Lower leg skin (tissue), 4 donors: Measurements from ENCODE around the gene CAMKK2. TPM values are rescaled to one million over a fixed set of nuclear protein-coding genes. Genes with fewer than 3 reads are reported as not detected.

Experiments
- DNase-seq, 2 donors: peaks; one replicate each; pipeline ENCODE4 v3.0.0-alpha.2; 2019; ENCODE audit warnings: low spot score in 2 of 2
- H3K4me3 ChIP-seq: fragments of 200-600 bp; sonication (generic); 2 replicates; pipeline ENCODE4 v1.5.1; 2017; ENCODE audit warnings: mild to moderate bottlenecking, low read depth; ENCODE audit not compliant: poor library complexity, severe bottlenecking
- CTCF ChIP-seq, 3 donors: fragments of 450-650 bp; IDR thresholded peaks; one replicate each; pipeline ENCODE4 v1.5.1; 2016; ENCODE audit warnings: antibody characterized with exemption in 3 of 3, mild to moderate bottlenecking in 3 of 3, moderate library complexity in 2 of 3
- POLR2A ChIP-seq, 2 donors: fragments of 450-650 bp; IDR thresholded peaks; one replicate each; pipeline ENCODE4 v1.6.1; 2016 to 2017; ENCODE audit warnings: antibody characterized with exemption in 2 of 2, mild to moderate bottlenecking in 1 of 2, moderate library complexity in 1 of 2
- WGBS, 2 donors: methylation state at CpG; one replicate each; pipeline ENCODE4 v1.1.5; 2018; 5-methylcytosine and 5-hydroxymethylcytosine counted together
- intact Hi-C: fragments of 100-400 bp; cut with DNase I; formaldehyde crosslinking; loops from one replicate; pipeline ENCODE4 v1.15.0; 2023; ENCODE audit warnings: low total_unique reads
- total RNA-seq, 4 donors: library from RNA; depleted of rRNA; stranded (reverse); fragments of >200 nt; gene quantifications; one replicate each; pipeline ENCODE4 v1.1.0, GENCODE V29; 2016

Gene CAMKK2
- total RNA-seq = 10 to 100 TPM; 18.2 to 31.4 (median 21.5) TPM

GRCh38 chr12:121296618-121297434 lies at the start of gene CAMKK2:
Gene CAMKK2 (minus strand): TSS chr12:121296709. CDS start chr12:121274526, 22,183 bp downstream.
- 0 to 1% methylated on average over 63 to 70 of the region's 104 CpGs for WGBS, 2 donors
- DNase-seq = peak; percentile 68 to 94
- peak within 1 kb of the TSS; percentile 84 for H3K4me3 ChIP-seq
- intact Hi-C loops = no loop called here
- TF ChIP-seq CTCF (IDR thresholded peaks at IDR 0.05) = no peak
- TF ChIP-seq POLR2A (IDR thresholded peaks at IDR 0.05) = peak in 1 of 2 donors; percentile 14

GRCh38 chr12:121345151-121345815 lies 48.8 kb upstream of the CAMKK2 start:
- no peak overlapping the region for H3K4me3 ChIP-seq
- WGBS, 2 donors = 74 to 76% methylated on average over 4 of the region's 4 CpGs
- DNase-seq = no peak
- TF ChIP-seq POLR2A (IDR thresholded peaks at IDR 0.05) = no peak
- no peak for TF ChIP-seq CTCF (IDR thresholded peaks at IDR 0.05)
- intact Hi-C loops = no loop called here

GRCh38 chr12:121344506-121344905 lies 48.0 kb upstream of the CAMKK2 start:
- TF ChIP-seq POLR2A (IDR thresholded peaks at IDR 0.05) (no peak), CTCF (IDR thresholded peaks at IDR 0.05) (no peak)
- 80 to 82% methylated on average over 3 of the region's 3 CpGs for WGBS, 2 donors

GRCh38 chr12:121337416-121337815 lies 40.9 kb upstream of the CAMKK2 start:
- no peak overlapping the region for H3K4me3 ChIP-seq
- DNase-seq = peak in 1 of 2 donors; percentile 54
- 97 to 99% methylated on average over 4 of the region's 4 CpGs for WGBS, 2 donors
- TF ChIP-seq POLR2A (IDR thresholded peaks at IDR 0.05) (no peak), CTCF (IDR thresholded peaks at IDR 0.05) (no peak)
- intact Hi-C loops = no loop called here

More at GRCh38 chr12:121344506-121344905, 48.0 kb upstream of the CAMKK2 start:
- no peak overlapping the region for H3K4me3 ChIP-seq
- DNase-seq = no peak
- intact Hi-C loops = loop anchor here (5.0 kb wide), 1 partner anchor 98 kb away; no protein-coding TSS in a partner anchor

- WGBS, 2 donors = 63 to 64% methylated on average over 8 of the region's 8 CpGs
Measured at GRCh38 chr12:121334513-121335343, 38.2 kb upstream of the CAMKK2 start.

More at GRCh38 chr12:121334513-121335343, 38.2 kb upstream of the CAMKK2 start:
- intact Hi-C loops = no loop called here
- no peak for DNase-seq
- H3K4me3 ChIP-seq = no peak overlapping the region
- TF ChIP-seq CTCF (IDR thresholded peaks at IDR 0.05) (peak in 1 of 3 donors; percentile 15), POLR2A (IDR thresholded peaks at IDR 0.05) (no peak)
